CD14-positive monocyte (primary cell): ENCODE results near the gene ITGA2B. TPM values are rescaled to one million over a fixed set of nuclear protein-coding genes. Genes with fewer than 3 reads are reported as not detected.

Experiments used
- DNase-seq, 3 donors: peaks; one replicate each; pipeline ENCODE4 v3.0.0-alpha.2; 2011 to 2022
- H2AFZ ChIP-seq: 2 replicates; pipeline ENCODE4 v1.6.0; 2012; ENCODE audit warnings: mild to moderate bottlenecking, low read depth, low read length, inconsistent platforms; ENCODE audit not compliant: insufficient read depth, poor library complexity, severe bottlenecking
- H3K27ac ChIP-seq, 2 donors: 1 replicate in 1 of 2; 2 replicates in 1 of 2; pipeline ENCODE4 v1.5.1; 2012 to 2013; ENCODE audit warnings: low read length in 2 of 2, control low read depth in 1 of 2, inconsistent platforms in 1 of 2, low read depth in 1 of 2, mild to moderate bottlenecking in 1 of 2
- H3K27me3 ChIP-seq, 2 donors: one replicate each; pipeline versions ENCODE4 v1.6.0 to v1.6.1; 2011 to 2013; ENCODE audit warnings: low read length in 2 of 2; ENCODE audit not compliant: control insufficient read depth in 2 of 2, insufficient read depth in 2 of 2
- H3K36me3 ChIP-seq, 2 donors: replicated peaks in 1 of 2; 1 replicate in 1 of 2; 2 replicates in 1 of 2; pipeline versions ENCODE4 v1.5.1 to v1.6.1; 2012 to 2013; ENCODE audit warnings: low read length in 2 of 2, control low read depth in 1 of 2, inconsistent platforms in 1 of 2, mild to moderate bottlenecking in 1 of 2; ENCODE audit not compliant: insufficient read depth in 2 of 2, control insufficient read depth in 1 of 2
- H3K4me1 ChIP-seq, 2 donors: 1 replicate in 1 of 2; 2 replicates in 1 of 2; pipeline versions ENCODE4 v1.5.1 to v1.6.1; 2012 to 2013; ENCODE audit warnings: low read length in 2 of 2, control low read depth in 1 of 2, inconsistent platforms in 1 of 2, mild to moderate bottlenecking in 1 of 2, moderate library complexity in 1 of 2; ENCODE audit not compliant: insufficient read depth in 2 of 2, control insufficient read depth in 1 of 2
- H3K4me2 ChIP-seq: replicated peaks from 2 replicates; pipeline ENCODE3; 2012; ENCODE audit warnings: low read length, moderate library complexity, mild to moderate bottlenecking; ENCODE audit not compliant: poor library complexity, severe bottlenecking; ENCODE audit errors: extremely low read depth
- H3K4me3 ChIP-seq, 3 experiments: fragments of 200-600 bp in 1 of 3; sonication (generic) in 1 of 3; replicated peaks in 1 of 3; 1 replicate in 2 of 3; 2 replicates in 1 of 3; pipeline ENCODE4 v1.5.1; 2011 to 2013; ENCODE audit warnings: low read length in 3 of 3, mild to moderate bottlenecking in 3 of 3, control low read depth in 2 of 3, low read depth in 2 of 3, inconsistent platforms in 1 of 3, moderate library complexity in 1 of 3
- H3K79me2 ChIP-seq: 2 replicates; pipeline ENCODE4 v1.6.0; 2012; ENCODE audit warnings: mild to moderate bottlenecking, control low read depth, inconsistent platforms, low read length, moderate library complexity; ENCODE audit not compliant: insufficient read depth
- H3K9ac ChIP-seq: 2 replicates; pipeline ENCODE4 v1.6.0; 2017; ENCODE audit warnings: low read length, mild to moderate bottlenecking; ENCODE audit not compliant: insufficient read depth, poor library complexity, severe bottlenecking
- H3K9me3 ChIP-seq, 2 donors: replicated peaks in 1 of 2; 1 replicate in 1 of 2; 2 replicates in 1 of 2; pipeline versions ENCODE4 v1.5.1 to v1.6.1; 2012 to 2013; ENCODE audit warnings: low read length in 2 of 2, control low read depth in 1 of 2; ENCODE audit not compliant: control insufficient read depth in 1 of 2, insufficient read depth in 1 of 2
- H4K20me1 ChIP-seq: 2 replicates; pipeline ENCODE4 v1.6.0; 2012; ENCODE audit warnings: mild to moderate bottlenecking, low read length, control low read depth, moderate library complexity; ENCODE audit not compliant: insufficient read depth
- H3K27ac Mint-ChIP-seq, 7 donors: one replicate each; pipeline ENCODE4 v1.8.0; 2020; ENCODE audit warnings: mild to moderate bottlenecking in 7 of 7, mixed read lengths in 7 of 7, moderate library complexity in 6 of 7, inconsistent platforms in 2 of 7
- H3K27me3 Mint-ChIP-seq, 3 donors: one replicate each; pipeline ENCODE4 v1.8.0; 2021 to 2022; ENCODE audit warnings: low read depth in 3 of 3, mild to moderate bottlenecking in 3 of 3, mixed read lengths in 3 of 3, moderate library complexity in 3 of 3, inconsistent platforms in 1 of 3
- H3K36me3 Mint-ChIP-seq, 2 donors: one replicate each; pipeline ENCODE4 v1.8.0; 2020; ENCODE audit warnings: mixed read lengths in 2 of 2, inconsistent platforms in 1 of 2, mild to moderate bottlenecking in 1 of 2
- H3K4me1 Mint-ChIP-seq: one replicate; pipeline ENCODE4 v1.8.0; 2020; ENCODE audit warnings: mild to moderate bottlenecking, mixed read lengths
- H3K4me3 Mint-ChIP-seq, 2 donors: one replicate each; pipeline ENCODE4 v1.8.0; 2020; ENCODE audit warnings: mild to moderate bottlenecking in 2 of 2, mixed read lengths in 2 of 2, moderate library complexity in 1 of 2
- H3K9me3 Mint-ChIP-seq, 7 donors: one replicate each; pipeline ENCODE4 v1.8.0; 2020 to 2022; ENCODE audit warnings: mixed read lengths in 7 of 7, mild to moderate bottlenecking in 6 of 7, moderate library complexity in 6 of 7, inconsistent platforms in 2 of 7
- CTCF ChIP-seq: fragments of 200-600 bp; IDR thresholded peaks from one replicate; pipeline ENCODE4 v1.8.0; 2022; ENCODE audit warnings: antibody characterized with exemption, mild to moderate bottlenecking
- WGBS: methylation state at CpG from one replicate; pipeline ENCODE4 v1.1.5; 2013; ENCODE audit warnings: missing lambda C conversion rate; ENCODE audit not compliant: insufficient coverage; 5-methylcytosine and 5-hydroxymethylcytosine counted together
- intact Hi-C, 2 donors: fragments of 100-400 bp; cut with micrococcal nuclease; formaldehyde crosslinking; loops; one replicate each; pipeline versions ENCODE4 v1.15.0 to v1.15.1; 2023
- polyA plus RNA-seq, 3 donors: library from polyadenylated mRNA; depleted of rRNA in 1 of 3; unstranded in 2 of 3; stranded (reverse) in 1 of 3; fragments of 300-500 nt in 2 of 3; fragments of >200 nt in 1 of 3; fragmentation: Illumina TruSeq in 2 of 3; gene quantifications; 1 replicate in 2 of 3; 2 replicates in 1 of 3; pipeline ENCODE4 v1.2.3, GENCODE V29; 2012 to 2021

The ITGA2B gene
- polyA plus RNA-seq, 3 donors = 0.21 to 1.2 (median 1.1) TPM

- TF ChIP-seq CTCF = no peak
- Mint-ChIP-seq H3K27ac (peak within 1 kb of the TSS; percentile 92 to 96 (median 95)), H3K9me3 (peaks cover 0 to 1% (median 0%) of the 10 kb centered on the region in 7 donors), H3K36me3 (peaks cover 25 to 29% of the 10 kb centered on the region in 2 donors), H3K27me3 (no peaks in the 10 kb centered on the region), H3K4me3 (peak within 1 kb of the TSS; percentile 89 to 92), H3K4me1 (peaks cover 34% of the 10 kb centered on the region)
- H3K9ac ChIP-seq = peak within 1 kb of the TSS; percentile 72
- peaks cover 24 to 28% of the 10 kb centered on the region in 2 donors for H3K36me3 ChIP-seq
- under 1% methylated on average over 85 of the region's 85 CpGs for WGBS
- intact Hi-C loops = loop anchor here (2.0 to 10.0 kb wide), 4 partner anchors 20 to 200 kb away; partner anchors contain the start of genes UBTF (in 2 of the 2), FAM171A2 (in 1 of the 2), GRN (in 1 of the 2) and HDAC5 (in 1 of the 2)
- peaks cover 6% of the 10 kb centered on the region for H3K79me2 ChIP-seq
- peaks cover 29 to 39% of the 10 kb centered on the region in 2 donors for H3K4me1 ChIP-seq
- DNase-seq = peak; percentile 91 to 93 (median 92)
- no peaks in the 10 kb centered on the region for H3K9me3 ChIP-seq
- peak within 1 kb of the TSS; percentile 47 to 85 (median 71) for H3K4me3 ChIP-seq
- H3K27ac ChIP-seq = peak within 1 kb of the TSS; percentile 71 to 87
- H4K20me1 ChIP-seq = no peaks in the 10 kb centered on the region
- H3K4me2 ChIP-seq = peak within 1 kb of the TSS; percentile 94
- no peaks in the 10 kb centered on the region for H3K27me3 ChIP-seq
- H2AFZ ChIP-seq = peak within 1 kb of the TSS; percentile 82
These were observed 64.7 kb downstream of the ITGA2B start, which contains the start of gene SLC25A39 for GRCh38 chr17:44324571-44325275. Gene SLC25A39 (minus strand): TSS chr17:44324823. CDS start chr17:44323562, 1,261 bp downstream.

- Mint-ChIP-seq H3K4me3 (peak overlapping the region; percentile 85 to 87), H3K36me3 (peaks cover 31 to 35% of the 10 kb centered on the region in 2 donors), H3K27me3 (peaks cover 0 to 2% (median 0%) of the 10 kb centered on the region in 3 donors), H3K4me1 (peaks cover 33% of the 10 kb centered on the region), H3K27ac (peak overlapping the region in 4 of 7 donors; percentile 51 to 85 (median 69)), H3K9me3 (peaks cover 0 to 1% (median 0%) of the 10 kb centered on the region in 7 donors)
- H3K9me3 ChIP-seq = no peaks in the 10 kb centered on the region
- H3K4me3 ChIP-seq = peak overlapping the region; percentile 47 to 85 (median 47)
- H3K27ac ChIP-seq = peak overlapping the region in 1 of 2 donors; percentile 87
- intact Hi-C loops = loop anchor here (2.0 to 10.0 kb wide), 4 partner anchors 21 to 199 kb away; partner anchors contain the start of genes UBTF (in 2 of the 2), FAM171A2 (in 1 of the 2), GRN (in 1 of the 2) and HDAC5 (in 1 of the 2)
- peak overlapping the region; percentile 94 for H3K4me2 ChIP-seq
- H3K79me2 ChIP-seq = peaks cover 6% of the 10 kb centered on the region
- DNase-seq = peak in 1 of 3 donors; percentile 44
- WGBS = 2% methylated on average over 38 of the region's 38 CpGs
- peak overlapping the region; percentile 82 for H2AFZ ChIP-seq
- H3K9ac ChIP-seq = peak overlapping the region; percentile 72
- H3K36me3 ChIP-seq = peaks cover 27 to 34% of the 10 kb centered on the region in 2 donors
- no peaks in the 10 kb centered on the region for H3K27me3 ChIP-seq
- no peak for TF ChIP-seq CTCF
- H4K20me1 ChIP-seq = no peaks in the 10 kb centered on the region
- H3K4me1 ChIP-seq = peaks cover 29 to 39% of the 10 kb centered on the region in 2 donors
These were observed 65.3 kb downstream of the ITGA2B start for GRCh38 chr17:44324092-44324570.
